Endodermal cell (in vitro differentiated cells): ENCODE data around the gene KCNMA1. TPM values are rescaled to one million over a fixed set of nuclear protein-coding genes. Genes with fewer than 3 reads are reported as not detected.

Source experiments
- DNase-seq: peaks from one replicate; pipeline ENCODE4 v3.0.0-alpha.2; 2017
- H3K27ac ChIP-seq: 2 replicates; pipeline ENCODE4 v1.5.1; 2013; ENCODE audit warnings: mild to moderate bottlenecking, low read depth, low read length, moderate library complexity
- H3K27me3 ChIP-seq: 2 replicates; pipeline ENCODE4 v1.6.1; 2013; ENCODE audit warnings: mild to moderate bottlenecking, low read length, moderate library complexity; ENCODE audit not compliant: insufficient read depth, control insufficient read depth, poor library complexity, severe bottlenecking
- H3K36me3 ChIP-seq: 2 replicates; pipeline ENCODE4 v1.7.0; 2013; ENCODE audit warnings: mild to moderate bottlenecking, low read length, moderate library complexity; ENCODE audit not compliant: control insufficient read depth, insufficient read depth
- H3K4me1 ChIP-seq: one replicate; pipeline ENCODE4 v1.7.0; 2013; ENCODE audit warnings: low read length; ENCODE audit not compliant: control insufficient read depth, insufficient read depth
- H3K4me3 ChIP-seq: 2 replicates; pipeline ENCODE4 v1.5.1; 2013; ENCODE audit warnings: mild to moderate bottlenecking, low read length, moderate library complexity
- H3K9ac ChIP-seq: 2 replicates; pipeline ENCODE4 v1.6.1; 2013; ENCODE audit warnings: mild to moderate bottlenecking, low read length, moderate library complexity; ENCODE audit not compliant: poor library complexity, severe bottlenecking; ENCODE audit errors: extremely low read depth
- H3K9me3 ChIP-seq: 2 replicates; pipeline ENCODE4 v1.6.1; 2013; ENCODE audit warnings: mild to moderate bottlenecking, low read length, moderate library complexity; ENCODE audit not compliant: control insufficient read depth
- H3K27ac Mint-ChIP-seq: 2 replicates; pipeline ENCODE4 v1.8.0; 2020; ENCODE audit warnings: mixed read lengths
- H3K27me3 Mint-ChIP-seq: 2 replicates; pipeline ENCODE4 v1.8.0; 2021; ENCODE audit warnings: mild to moderate bottlenecking, mixed read lengths; ENCODE audit not compliant: insufficient read depth
- H3K36me3 Mint-ChIP-seq: 2 replicates; pipeline ENCODE4 v1.8.0; 2020; ENCODE audit warnings: low read depth, mixed read lengths
- H3K4me1 Mint-ChIP-seq: 2 replicates; pipeline ENCODE4 v1.8.0; 2020; ENCODE audit warnings: mixed read lengths
- H3K4me3 Mint-ChIP-seq: 2 replicates; pipeline ENCODE4 v1.8.0; 2020; ENCODE audit warnings: mild to moderate bottlenecking, moderate library complexity, mixed read lengths
- H3K9me3 Mint-ChIP-seq: 2 replicates; pipeline ENCODE4 v1.8.0; 2020; ENCODE audit warnings: mild to moderate bottlenecking, mixed read lengths
- CTCF ChIP-seq: fragments of 200-600 bp; sonication (generic); conservative IDR thresholded peaks from 2 replicates; pipeline ENCODE4 v1.5.0; 2021; ENCODE audit warnings: antibody characterized with exemption, mild to moderate bottlenecking
- WGBS, 2 experiments: methylation state at CpG; one replicate each; pipeline versions ENCODE4 v1.1.5 to v1.1.7; 2013; ENCODE audit warnings: missing lambda C conversion rate in 2 of 2, mixed read lengths in 1 of 2; ENCODE audit not compliant: insufficient coverage in 1 of 2, insufficient read length in 1 of 2; 5-methylcytosine and 5-hydroxymethylcytosine counted together
- total RNA-seq, 2 donors: library from RNA; stranded (reverse); fragmentation: NEBNext Ultra II Directional in 1 of 2; extraction: Animal tissue kit (Norgen Biotek cat#: 25700) in 1 of 2; gene quantifications; 2 replicates in 1 of 2; 3 replicates in 1 of 2; pipeline ENCODE4 v1.2.1, GENCODE V29; 2021

KCNMA1 gene
- total RNA-seq, 2 donors from 2014 or later: 0.55 to 1.3 TPM

- Mint-ChIP-seq H3K4me1 (peaks cover 18% of the 10 kb centered on the region), H3K27me3 (no peaks in the 10 kb centered on the region), H3K9me3 (no peaks in the 10 kb centered on the region), H3K27ac (no peak overlapping the region), H3K36me3 (no peaks in the 10 kb centered on the region), H3K4me3 (no peak overlapping the region)
- H3K4me3 ChIP-seq: no peak overlapping the region
- no peaks in the 10 kb centered on the region for H3K36me3 ChIP-seq
- peaks cover 9% of the 10 kb centered on the region for H3K4me1 ChIP-seq
- H3K27me3 ChIP-seq: no peaks in the 10 kb centered on the region
- peak; percentile 97 for DNase-seq
- no peaks in the 10 kb centered on the region for H3K9me3 ChIP-seq
- H3K27ac ChIP-seq: no peak overlapping the region
- no peak for TF ChIP-seq CTCF
- 21 to 38% methylated on average over 2 to 5 of the region's 5 CpGs for WGBS, 2 experiments
- no peak overlapping the region for H3K9ac ChIP-seq
Observed at GRCh38 chr10:77405771-77406241, 231.8 kb downstream of the KCNMA1 start.

GRCh38 chr10:77404810-77405209, 232.8 kb downstream of the KCNMA1 start:
- 77 to 95% methylated on average over 2 to 3 of the region's 3 CpGs for WGBS, 2 experiments
- Mint-ChIP-seq H3K27ac (no peak overlapping the region), H3K4me1 (peaks cover 18% of the 10 kb centered on the region), H3K9me3 (no peaks in the 10 kb centered on the region), H3K4me3 (no peak overlapping the region), H3K27me3 (no peaks in the 10 kb centered on the region), H3K36me3 (no peaks in the 10 kb centered on the region)
- Histone ChIP-seq H3K27me3 (no peaks in the 10 kb centered on the region), H3K27ac (no peak overlapping the region), H3K9me3 (no peaks in the 10 kb centered on the region), H3K36me3 (no peaks in the 10 kb centered on the region), H3K4me3 (no peak overlapping the region), H3K4me1 (peaks cover 9% of the 10 kb centered on the region), H3K9ac (no peak overlapping the region)
- no peak for DNase-seq
- TF ChIP-seq CTCF: no peak

- Histone ChIP-seq H3K9me3 (no peaks in the 10 kb centered on the region), H3K27ac (no peak overlapping the region), H3K4me1 (peaks cover 9% of the 10 kb centered on the region), H3K27me3 (no peaks in the 10 kb centered on the region), H3K36me3 (no peaks in the 10 kb centered on the region), H3K9ac (no peak overlapping the region), H3K4me3 (no peak overlapping the region)
- Mint-ChIP-seq H3K9me3 (no peaks in the 10 kb centered on the region), H3K27ac (no peak overlapping the region), H3K4me1 (peaks cover 10% of the 10 kb centered on the region), H3K27me3 (no peaks in the 10 kb centered on the region), H3K36me3 (no peaks in the 10 kb centered on the region), H3K4me3 (no peak overlapping the region)
- WGBS, 2 experiments: 75 to 84% methylated on average over 1 to 8 of the region's 8 CpGs
- DNase-seq: no peak
- TF ChIP-seq CTCF: no peak
Observed at GRCh38 chr10:77403761-77404160, 233.8 kb downstream of the KCNMA1 start.
